Measurements from ENCODE around the gene ASAP3. TPM values are rescaled to one million over a fixed set of nuclear protein-coding genes. Genes with fewer than 3 reads are reported as not detected.

ASAP3 gene
- total RNA-seq, 1 donor from 2014 or later: not detected

- no peak for DNase-seq (ENCODE audit: low spot score)
- Mint-ChIP-seq H3K27me3 (ENCODE audit: low read depth) (no peaks in the 10 kb centered on the region), H3K9me3 (no peaks in the 10 kb centered on the region), H3K4me3 (ENCODE audit: low read depth) (no peak overlapping the region), H3K36me3 (ENCODE audit: low read depth) (no peaks in the 10 kb centered on the region), H3K4me1 (ENCODE audit: low read depth) (peaks cover 12% of the 10 kb centered on the region), H3K27ac (no peak overlapping the region)
- intact Hi-C loops (cut with micrococcal nuclease): no loop called here
These were observed 84.8 kb downstream of the ASAP3 start for GRCh38 chr1:23399229-23399628.

- intact Hi-C loops (cut with micrococcal nuclease): no loop called here
- Mint-ChIP-seq H3K27me3 (ENCODE audit: low read depth) (no peaks in the 10 kb centered on the region), H3K36me3 (ENCODE audit: low read depth) (no peaks in the 10 kb centered on the region), H3K4me3 (ENCODE audit: low read depth) (no peak overlapping the region), H3K9me3 (no peaks in the 10 kb centered on the region), H3K27ac (no peak overlapping the region), H3K4me1 (ENCODE audit: low read depth) (peaks cover 5% of the 10 kb centered on the region)
- DNase-seq (ENCODE audit: low spot score): no peak
These were observed 86.1 kb downstream of the ASAP3 start for GRCh38 chr1:23397908-23398307.

- intact Hi-C loops (cut with micrococcal nuclease): no loop called here
- H3K4me1 Mint-ChIP-seq (ENCODE audit: low read depth): peaks cover 3% of the 10 kb centered on the region
- no peak for DNase-seq (ENCODE audit: low spot score)
- no peaks in the 10 kb centered on the region for H3K36me3 Mint-ChIP-seq (ENCODE audit: low read depth)
- no peaks in the 10 kb centered on the region for H3K9me3 Mint-ChIP-seq
- no peak overlapping the region for H3K27ac Mint-ChIP-seq
- no peaks in the 10 kb centered on the region for H3K27me3 Mint-ChIP-seq (ENCODE audit: low read depth)
- no peak overlapping the region for H3K4me3 Mint-ChIP-seq (ENCODE audit: low read depth)
These were observed 87.6 kb downstream of the ASAP3 start for GRCh38 chr1:23396380-23396779.

- Mint-ChIP-seq H3K4me1 (ENCODE audit: low read depth) (peaks cover 3% of the 10 kb centered on the region), H3K9me3 (no peaks in the 10 kb centered on the region), H3K27me3 (ENCODE audit: low read depth) (no peaks in the 10 kb centered on the region), H3K4me3 (ENCODE audit: low read depth) (no peak overlapping the region), H3K36me3 (ENCODE audit: low read depth) (no peaks in the 10 kb centered on the region), H3K27ac (no peak overlapping the region)
- intact Hi-C loops (cut with micrococcal nuclease): no loop called here
- no peak for DNase-seq (ENCODE audit: low spot score)
These were observed 88.1 kb downstream of the ASAP3 start for GRCh38 chr1:23395849-23396248.

GRCh38 chr1:23395154-23395724, 88.7 kb downstream of the ASAP3 start:
- Mint-ChIP-seq H3K4me3 (ENCODE audit: low read depth) (no peak overlapping the region), H3K9me3 (no peaks in the 10 kb centered on the region), H3K27me3 (ENCODE audit: low read depth) (no peaks in the 10 kb centered on the region), H3K4me1 (ENCODE audit: low read depth) (peaks cover 3% of the 10 kb centered on the region), H3K36me3 (ENCODE audit: low read depth) (no peaks in the 10 kb centered on the region), H3K27ac (no peak overlapping the region)
- DNase-seq (ENCODE audit: low spot score): no peak
- intact Hi-C loops (cut with micrococcal nuclease): no loop called here

GRCh38 chr1:23394684-23395083, 89.3 kb downstream of the ASAP3 start:
- Mint-ChIP-seq H3K4me3 (ENCODE audit: low read depth) (no peak overlapping the region), H3K27me3 (ENCODE audit: low read depth) (no peaks in the 10 kb centered on the region), H3K9me3 (no peaks in the 10 kb centered on the region), H3K4me1 (ENCODE audit: low read depth) (peaks cover 3% of the 10 kb centered on the region), H3K36me3 (ENCODE audit: low read depth) (no peaks in the 10 kb centered on the region), H3K27ac (no peak overlapping the region)
- no peak for DNase-seq (ENCODE audit: low spot score)
- intact Hi-C loops (cut with micrococcal nuclease): no loop called here

- H3K4me1 Mint-ChIP-seq (ENCODE audit: low read depth): peaks cover 3% of the 10 kb centered on the region
- no peak for DNase-seq (ENCODE audit: low spot score)
- H3K36me3 Mint-ChIP-seq (ENCODE audit: low read depth): no peaks in the 10 kb centered on the region
- no peak overlapping the region for H3K27ac Mint-ChIP-seq
- no peak overlapping the region for H3K4me3 Mint-ChIP-seq (ENCODE audit: low read depth)
- intact Hi-C loops (cut with micrococcal nuclease): no loop called here
- no peaks in the 10 kb centered on the region for H3K27me3 Mint-ChIP-seq (ENCODE audit: low read depth)
- no peaks in the 10 kb centered on the region for H3K9me3 Mint-ChIP-seq
These were observed 89.8 kb downstream of the ASAP3 start for GRCh38 chr1:23394181-23394580.

GRCh38 chr1:23393706-23394105, 90.3 kb downstream of the ASAP3 start:
- H3K27me3 Mint-ChIP-seq (ENCODE audit: low read depth): no peaks in the 10 kb centered on the region

GRCh38 chr1:23392125-23392855, 91.7 kb downstream of the ASAP3 start:
- H3K4me3 Mint-ChIP-seq (ENCODE audit: low read depth): no peak overlapping the region
- no peak for DNase-seq (ENCODE audit: low spot score)
- no peaks in the 10 kb centered on the region for H3K36me3 Mint-ChIP-seq (ENCODE audit: low read depth)
- no peaks in the 10 kb centered on the region for H3K27me3 Mint-ChIP-seq (ENCODE audit: low read depth)
- no peak overlapping the region for H3K27ac Mint-ChIP-seq
- H3K9me3 Mint-ChIP-seq: no peaks in the 10 kb centered on the region
- intact Hi-C loops (cut with micrococcal nuclease): no loop called here
- H3K4me1 Mint-ChIP-seq (ENCODE audit: low read depth): peaks cover 3% of the 10 kb centered on the region

More at GRCh38 chr1:23393706-23394105, 90.3 kb downstream of the ASAP3 start:
- no peak for DNase-seq (ENCODE audit: low spot score)
- no peaks in the 10 kb centered on the region for H3K9me3 Mint-ChIP-seq
- H3K4me1 Mint-ChIP-seq (ENCODE audit: low read depth): peaks cover 3% of the 10 kb centered on the region
- no peak overlapping the region for H3K27ac Mint-ChIP-seq
- no peaks in the 10 kb centered on the region for H3K36me3 Mint-ChIP-seq (ENCODE audit: low read depth)
- intact Hi-C loops (cut with micrococcal nuclease): no loop called here
- H3K4me3 Mint-ChIP-seq (ENCODE audit: low read depth): no peak overlapping the region

GRCh38 chr1:23389837-23390321, 94.1 kb downstream of the ASAP3 start:
- intact Hi-C loops (cut with micrococcal nuclease): no loop called here
- H3K27ac Mint-ChIP-seq: no peak overlapping the region
- H3K36me3 Mint-ChIP-seq (ENCODE audit: low read depth): no peaks in the 10 kb centered on the region
- H3K9me3 Mint-ChIP-seq: no peaks in the 10 kb centered on the region
- no peaks in the 10 kb centered on the region for H3K4me1 Mint-ChIP-seq (ENCODE audit: low read depth)
- no peaks in the 10 kb centered on the region for H3K27me3 Mint-ChIP-seq (ENCODE audit: low read depth)
- no peak for DNase-seq (ENCODE audit: low spot score)
- H3K4me3 Mint-ChIP-seq (ENCODE audit: low read depth): no peak overlapping the region

- Mint-ChIP-seq H3K27ac (no peak overlapping the region), H3K4me1 (ENCODE audit: low read depth) (no peaks in the 10 kb centered on the region), H3K4me3 (ENCODE audit: low read depth) (no peak overlapping the region), H3K27me3 (ENCODE audit: low read depth) (no peaks in the 10 kb centered on the region), H3K36me3 (ENCODE audit: low read depth) (no peaks in the 10 kb centered on the region), H3K9me3 (no peaks in the 10 kb centered on the region)
- intact Hi-C loops (cut with micrococcal nuclease): no loop called here
- DNase-seq (ENCODE audit: low spot score): no peak
These were observed 96.5 kb downstream of the ASAP3 start for GRCh38 chr1:23387494-23387893.

- no peak overlapping the region for H3K27ac Mint-ChIP-seq
These were observed 98.8 kb downstream of the ASAP3 start for GRCh38 chr1:23385119-23385621.

GRCh38 chr1:23384312-23385058, 99.5 kb downstream of the ASAP3 start:
- no peak for DNase-seq (ENCODE audit: low spot score)
- Mint-ChIP-seq H3K4me1 (ENCODE audit: low read depth) (no peaks in the 10 kb centered on the region), H3K9me3 (no peaks in the 10 kb centered on the region), H3K27me3 (ENCODE audit: low read depth) (no peaks in the 10 kb centered on the region), H3K36me3 (ENCODE audit: low read depth) (no peaks in the 10 kb centered on the region), H3K27ac (no peak overlapping the region), H3K4me3 (ENCODE audit: low read depth) (no peak overlapping the region)
- intact Hi-C loops (cut with micrococcal nuclease): no loop called here

More at GRCh38 chr1:23385119-23385621, 98.8 kb downstream of the ASAP3 start:
- Mint-ChIP-seq H3K36me3 (ENCODE audit: low read depth) (no peaks in the 10 kb centered on the region), H3K4me3 (ENCODE audit: low read depth) (no peak overlapping the region), H3K4me1 (ENCODE audit: low read depth) (no peaks in the 10 kb centered on the region), H3K9me3 (no peaks in the 10 kb centered on the region), H3K27me3 (ENCODE audit: low read depth) (no peaks in the 10 kb centered on the region)
- DNase-seq (ENCODE audit: low spot score): no peak
- intact Hi-C loops (cut with micrococcal nuclease): no loop called here

Data from activated T-helper 2 cell treated with anti-CD3 and anti-CD28 coated beads, Interferon-gamma antibody, Interleukin-2, Interleukin-4, amounts not matched to agents 10 μg/mL and 5 μg/mL and 100 μg/mL, durations not matched to agents 14 hours and 24 hours and 36 hours (primary cell).